ENCODE results near the gene CADM3. TPM values are rescaled to one million over a fixed set of nuclear protein-coding genes. Genes with fewer than 3 reads are reported as not detected.

CADM3 gene
- total and polyA plus RNA-seq, 9 of the 15 experiments (the other 6 are each of a cell fraction or from before 2014, with no cell fraction given), result 0.04 TPM; not detected in 8

DNA sequence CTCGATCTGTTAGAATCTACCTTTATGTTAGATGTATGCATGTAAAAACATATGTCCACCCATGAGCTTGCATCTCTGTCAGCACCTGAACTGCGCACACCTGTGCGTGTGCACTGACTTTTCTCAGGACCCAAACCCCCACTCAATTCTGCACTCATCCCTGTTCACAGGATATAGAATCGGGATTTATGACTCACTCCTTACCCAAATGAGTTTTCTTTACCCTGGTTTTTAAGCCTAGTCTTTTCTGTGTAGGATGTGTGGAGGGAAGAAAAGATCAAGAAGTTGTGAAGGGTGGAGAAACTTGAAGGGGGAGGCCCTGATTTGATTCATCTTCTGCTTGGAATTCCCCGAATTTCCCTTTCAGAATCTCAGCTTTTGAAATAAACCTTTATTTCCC lies 35.7 kb downstream of the CADM3 start:
- no peak for DNase-seq (ENCODE audit: extremely low read depth in 1 of 4, low spot score in 3 of 4)
- no peak for FAIRE-seq
- no peak overlapping the region for H3K4me2 ChIP-seq (ENCODE audit: insufficient read depth, low read length)
- H3K4me1 ChIP-seq (replicated peaks in 1 of 2; ENCODE audit: control insufficient read depth in 2 of 2, insufficient read depth in 2 of 2, low read length in 2 of 2), result peaks cover 22 to 24% of the 10 kb centered on the region in 2 experiments; a peak in 4 of 5 replicates
- intact Hi-C loops (cut with micrococcal nuclease) (no loop called here), in situ Hi-C loops (cut with MboI) (no loop called here)
- 15% methylated on average over 5 of the region's 5 CpGs for WGBS (ENCODE audit: insufficient coverage, low coverage, missing lambda C conversion rate)
- no peak overlapping the region for H3K4me3 ChIP-seq
- H3K9me3 ChIP-seq (replicated peaks; ENCODE audit: control insufficient read depth, insufficient read depth, low read depth, low read length), result no peaks in the 10 kb centered on the region
- H3K9ac ChIP-seq (ENCODE audit: insufficient read depth in 1 of 2, low read depth in 2 of 2, low read length in 2 of 2), result no peak overlapping the region
- no TSS peak for BruUV-seq (replicated peaks)
- CTCF ChIA-PET (ENCODE audit: low intra/inter-chr PET ratio), result no interaction called here
- ATAC-seq, result no peak
- H3K27ac ChIP-seq (ENCODE audit: extremely low read depth, low read depth, low read length), result no peak overlapping the region
- peaks cover 0 to 5% of the 10 kb centered on the region in 2 experiments; a peak in 1 of 5 replicates for H3K27me3 ChIP-seq (ENCODE audit: control insufficient read depth in 2 of 2, insufficient read depth in 2 of 2, low read length in 2 of 2)
- no peak overlapping the region for H2AFZ ChIP-seq (ENCODE audit: low read depth, low read length)
- H4K20me1 ChIP-seq (replicated peaks; ENCODE audit: control insufficient read depth, insufficient read depth, low read length), result no peaks in the 10 kb centered on the region
- POLR2A ChIA-PET, result no interaction called here
- H3K9me1 ChIP-seq (ENCODE audit: control insufficient read depth, insufficient read depth, low read length), result no peaks in the 10 kb centered on the region
- H3K79me2 ChIP-seq (ENCODE audit: control insufficient read depth, insufficient read depth, low read length), result no peaks in the 10 kb centered on the region
- H3K36me3 ChIP-seq (ENCODE audit: control insufficient read depth, insufficient read depth, low read length), result no peaks in the 10 kb centered on the region
- no peak for TF ChIP-seq ZMIZ1 (IDR thresholded peaks at IDR 0.05; ENCODE audit: low read depth in 2 of 2, low read length in 2 of 2)
- no peak for TF ChIP-seq ZBTB17 (CRISPR knock-in tag; IDR thresholded peaks at IDR 0.05)
- TF ChIP-seq MEIS2 (IDR thresholded peaks at IDR 0.05; ENCODE audit: partially characterized antibody), result no peak
- no peak for TF ChIP-seq FOXK1 (CRISPR knock-in tag; IDR thresholded peaks at IDR 0.05; ENCODE audit: borderline replicate concordance)
- TF ChIP-seq BHLHE40 (IDR thresholded peaks at IDR 0.05; ENCODE audit: low read length), result no peak
- no peak for TF ChIP-seq BRF1 (IDR thresholded peaks at IDR 0.05; ENCODE audit: borderline replicate concordance, extremely low read depth, insufficient read length)
- no peak for TF ChIP-seq ZNF121 (CRISPR knock-in tag; conservative IDR thresholded peaks at IDR 0.05)
- TF ChIP-seq ZNF644 (tag; IDR thresholded peaks at IDR 0.05; ENCODE audit: low read depth), result no peak
- TF ChIP-seq, protein P1, sequence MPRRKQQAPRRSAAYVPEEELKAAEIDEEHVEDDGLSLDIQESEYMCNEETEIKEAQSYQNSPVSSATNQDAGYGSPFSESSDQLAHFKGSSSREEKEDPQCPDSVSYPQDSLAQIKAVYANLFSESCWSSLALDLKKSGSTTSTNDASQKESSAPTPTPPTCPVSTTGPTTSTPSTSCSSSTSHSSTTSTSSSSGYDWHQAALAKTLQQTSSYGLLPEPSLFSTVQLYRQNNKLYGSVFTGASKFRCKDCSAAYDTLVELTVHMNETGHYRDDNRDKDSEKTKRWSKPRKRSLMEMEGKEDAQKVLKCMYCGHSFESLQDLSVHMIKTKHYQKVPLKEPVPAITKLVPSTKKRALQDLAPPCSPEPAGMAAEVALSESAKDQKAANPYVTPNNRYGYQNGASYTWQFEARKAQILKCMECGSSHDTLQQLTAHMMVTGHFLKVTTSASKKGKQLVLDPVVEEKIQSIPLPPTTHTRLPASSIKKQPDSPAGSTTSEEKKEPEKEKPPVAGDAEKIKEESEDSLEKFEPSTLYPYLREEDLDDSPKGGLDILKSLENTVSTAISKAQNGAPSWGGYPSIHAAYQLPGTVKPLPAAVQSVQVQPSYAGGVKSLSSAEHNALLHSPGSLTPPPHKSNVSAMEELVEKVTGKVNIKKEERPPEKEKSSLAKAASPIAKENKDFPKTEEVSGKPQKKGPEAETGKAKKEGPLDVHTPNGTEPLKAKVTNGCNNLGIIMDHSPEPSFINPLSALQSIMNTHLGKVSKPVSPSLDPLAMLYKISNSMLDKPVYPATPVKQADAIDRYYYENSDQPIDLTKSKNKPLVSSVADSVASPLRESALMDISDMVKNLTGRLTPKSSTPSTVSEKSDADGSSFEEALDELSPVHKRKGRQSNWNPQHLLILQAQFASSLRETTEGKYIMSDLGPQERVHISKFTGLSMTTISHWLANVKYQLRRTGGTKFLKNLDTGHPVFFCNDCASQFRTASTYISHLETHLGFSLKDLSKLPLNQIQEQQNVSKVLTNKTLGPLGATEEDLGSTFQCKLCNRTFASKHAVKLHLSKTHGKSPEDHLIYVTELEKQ (CRISPR knock-in tag; IDR thresholded peaks at IDR 0.05), result no peak
- TF ChIP-seq MIER1 (IDR thresholded peaks at IDR 0.05; ENCODE audit: low read depth), result no peak
- TF ChIP-seq SMAD3 (CRISPR knock-in tag; conservative IDR thresholded peaks at IDR 0.05), result no peak
- TF ChIP-seq ZSCAN32 (CRISPR knock-in tag; IDR thresholded peaks at IDR 0.05), result no peak
- TF ChIP-seq ZNF77 (CRISPR knock-in tag; IDR thresholded peaks at IDR 0.05), result no peak
- no peak for TF ChIP-seq ZNF785 (CRISPR knock-in tag; IDR thresholded peaks at IDR 0.05)
- TF ChIP-seq CHCHD3 (CRISPR knock-in tag; IDR thresholded peaks at IDR 0.05), result no peak
- no peak for TF ChIP-seq CBFB (CRISPR knock-in tag; IDR thresholded peaks at IDR 0.05)
- TF ChIP-seq PHF8 (IDR thresholded peaks at IDR 0.05; ENCODE audit: borderline replicate concordance, low read length), result no peak
